ENCODE measurements around the gene GBP6. TPM values are rescaled to one million over a fixed set of nuclear protein-coding genes. Genes with fewer than 3 reads are reported as not detected.

GBP6 gene
- total RNA-seq, 1 experiment from 2014 or later: 2.0 TPM

GRCh38 chr1:89355056-89355455 lies 8.8 kb upstream of the GBP6 start:
- H3K4me2 ChIP-seq: no peak overlapping the region
- H3K4me3 ChIP-seq: no peak overlapping the region
- no peaks in the 10 kb centered on the region for H3K9me3 ChIP-seq (ENCODE audit: insufficient read depth, low read depth)
- H3K27ac ChIP-seq: no peak overlapping the region
- no peak for TF ChIP-seq EZH2 (IDR thresholded peaks at IDR 0.05; ENCODE audit: low read depth)
- TF ChIP-seq, protein P1, sequence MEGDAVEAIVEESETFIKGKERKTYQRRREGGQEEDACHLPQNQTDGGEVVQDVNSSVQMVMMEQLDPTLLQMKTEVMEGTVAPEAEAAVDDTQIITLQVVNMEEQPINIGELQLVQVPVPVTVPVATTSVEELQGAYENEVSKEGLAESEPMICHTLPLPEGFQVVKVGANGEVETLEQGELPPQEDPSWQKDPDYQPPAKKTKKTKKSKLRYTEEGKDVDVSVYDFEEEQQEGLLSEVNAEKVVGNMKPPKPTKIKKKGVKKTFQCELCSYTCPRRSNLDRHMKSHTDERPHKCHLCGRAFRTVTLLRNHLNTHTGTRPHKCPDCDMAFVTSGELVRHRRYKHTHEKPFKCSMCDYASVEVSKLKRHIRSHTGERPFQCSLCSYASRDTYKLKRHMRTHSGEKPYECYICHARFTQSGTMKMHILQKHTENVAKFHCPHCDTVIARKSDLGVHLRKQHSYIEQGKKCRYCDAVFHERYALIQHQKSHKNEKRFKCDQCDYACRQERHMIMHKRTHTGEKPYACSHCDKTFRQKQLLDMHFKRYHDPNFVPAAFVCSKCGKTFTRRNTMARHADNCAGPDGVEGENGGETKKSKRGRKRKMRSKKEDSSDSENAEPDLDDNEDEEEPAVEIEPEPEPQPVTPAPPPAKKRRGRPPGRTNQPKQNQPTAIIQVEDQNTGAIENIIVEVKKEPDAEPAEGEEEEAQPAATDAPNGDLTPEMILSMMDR (conservative IDR thresholded peaks at IDR 0.05): no peak
- no peak overlapping the region for H2AFZ ChIP-seq
- no peaks in the 10 kb centered on the region for H4K20me1 ChIP-seq (ENCODE audit: insufficient read depth)
- no peak for DNase-seq
- no peaks in the 10 kb centered on the region for H3F3A ChIP-seq (ENCODE audit: insufficient read depth, low read depth)
- no TSS peak for BruUV-seq (replicated peaks)
- H3K4me1 ChIP-seq (replicated peaks; ENCODE audit: insufficient read depth): no peaks in the 10 kb centered on the region
- intact Hi-C loops (cut with micrococcal nuclease; ENCODE audit: unreplicated experiment): loop anchor here (5.0 to 10.0 kb wide), 2 partner anchors 160 to 407 kb away; partner anchors contain the start of gene GBP4
- no peaks in the 10 kb centered on the region for H3K27me3 ChIP-seq (ENCODE audit: insufficient read depth, low read depth)
- H3K9me2 ChIP-seq (ENCODE audit: insufficient read depth): no peaks in the 10 kb centered on the region
- no peaks in the 10 kb centered on the region for H3K79me2 ChIP-seq (ENCODE audit: low read depth)
- CTCF ChIA-PET: no interaction called here
- POLR2A ChIA-PET (ENCODE audit: unreplicated experiment): no interaction called here
- no peaks in the 10 kb centered on the region for H3K36me3 ChIP-seq (ENCODE audit: low read depth)

GRCh38 chr1:89356658-89357400 lies 7.0 kb upstream of the GBP6 start:
- TF ChIP-seq, protein P1 (conservative IDR thresholded peaks at IDR 0.05): no peak
- TF ChIP-seq EZH2 (IDR thresholded peaks at IDR 0.05; ENCODE audit: low read depth): no peak
- Histone ChIP-seq H3K79me2 (ENCODE audit: low read depth) (no peaks in the 10 kb centered on the region), H3K4me3 (no peak overlapping the region), H2AFZ (no peak overlapping the region), H3K4me1 (replicated peaks; ENCODE audit: insufficient read depth) (0 out of 2 replicates have a peak, but pooled peaks cover under 1% of the 10 kb centered on the region), H3K27me3 (ENCODE audit: insufficient read depth, low read depth) (no peaks in the 10 kb centered on the region), H3K27ac (no peak overlapping the region), H3K4me2 (no peak overlapping the region), H3K36me3 (ENCODE audit: low read depth) (no peaks in the 10 kb centered on the region), H3K9me3 (ENCODE audit: insufficient read depth, low read depth) (no peaks in the 10 kb centered on the region), H4K20me1 (ENCODE audit: insufficient read depth) (no peaks in the 10 kb centered on the region), H3F3A (ENCODE audit: insufficient read depth, low read depth) (no peaks in the 10 kb centered on the region), H3K9me2 (ENCODE audit: insufficient read depth) (no peaks in the 10 kb centered on the region)
- CTCF ChIA-PET: interaction anchor here (0.6 kb wide), 1 partner anchor 51 kb away, joined by 9 read pairs; no protein-coding TSS in a partner anchor
- intact Hi-C loops (cut with micrococcal nuclease; ENCODE audit: unreplicated experiment): loop anchor here (5.0 to 10.0 kb wide), 2 partner anchors 162 to 405 kb away; partner anchors contain the start of gene GBP4
- POLR2A ChIA-PET (ENCODE audit: unreplicated experiment): no interaction called here
- BruUV-seq (replicated peaks): no TSS peak
- no peak for DNase-seq

DNA sequence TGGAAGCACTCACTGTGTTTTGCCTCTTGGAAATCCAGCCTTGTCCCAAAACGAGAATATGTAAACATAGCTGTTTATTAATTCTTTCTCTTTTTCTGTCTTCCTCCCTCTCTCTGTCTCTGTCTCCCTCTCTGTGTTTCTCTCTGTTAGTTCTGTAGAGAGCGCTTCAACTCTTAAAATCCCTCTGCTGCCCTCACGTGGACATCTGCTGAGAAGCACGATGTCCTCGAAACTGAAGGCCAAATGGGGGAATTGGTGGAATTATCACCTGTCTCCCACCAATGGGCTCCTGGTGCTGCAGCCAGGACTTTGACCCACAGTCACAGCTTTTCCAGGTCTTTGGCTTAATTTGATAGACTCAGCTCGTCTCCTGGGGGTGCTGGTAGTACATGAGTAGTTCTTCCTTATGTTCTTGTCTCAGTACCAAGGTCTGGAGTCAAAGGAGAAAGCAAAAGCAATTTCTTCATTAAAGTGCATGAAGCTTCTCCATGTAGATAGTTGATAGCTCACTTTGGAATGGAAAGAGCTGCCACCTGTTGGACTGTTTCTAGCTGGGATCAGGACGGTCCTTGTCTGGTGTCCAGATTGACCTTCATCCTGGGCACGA lies 5.5 kb upstream of the GBP6 start:
- H3K27ac ChIP-seq: no peak overlapping the region
- H2AFZ ChIP-seq: no peak overlapping the region
- H3K36me3 ChIP-seq (ENCODE audit: low read depth): no peaks in the 10 kb centered on the region
- no peaks in the 10 kb centered on the region for H3K9me3 ChIP-seq (ENCODE audit: insufficient read depth, low read depth)
- no peaks in the 10 kb centered on the region for H3K79me2 ChIP-seq (ENCODE audit: low read depth)
- no peaks in the 10 kb centered on the region for H3F3A ChIP-seq (ENCODE audit: insufficient read depth, low read depth)
- H3K4me2 ChIP-seq: no peak overlapping the region
- TF ChIP-seq, protein P1 (conservative IDR thresholded peaks at IDR 0.05): peak; percentile 89
- no peak for TF ChIP-seq EZH2 (IDR thresholded peaks at IDR 0.05; ENCODE audit: low read depth)
- DNase-seq: peak; percentile 63 to 65
- no TSS peak for BruUV-seq (replicated peaks)
- H3K4me1 ChIP-seq (replicated peaks; ENCODE audit: insufficient read depth): 0 out of 2 replicates have a peak, but pooled peaks cover 6% of the 10 kb centered on the region
- H3K27me3 ChIP-seq (ENCODE audit: insufficient read depth, low read depth): no peaks in the 10 kb centered on the region
- no peaks in the 10 kb centered on the region for H3K9me2 ChIP-seq (ENCODE audit: insufficient read depth)
- intact Hi-C loops (cut with micrococcal nuclease; ENCODE audit: unreplicated experiment): loop anchor here (1.0 to 10.0 kb wide), 4 partner anchors 96 to 404 kb away; partner anchors contain the start of gene GBP4
- ChIA-PET CTCF (no interaction called here), POLR2A (ENCODE audit: unreplicated experiment) (no interaction called here)
- H4K20me1 ChIP-seq (ENCODE audit: insufficient read depth): no peaks in the 10 kb centered on the region
- no peak overlapping the region for H3K4me3 ChIP-seq
